HUES48 (cell line): ENCODE data around the gene FYB2.
"Not testable (repeated sequence)": the region's sequence is repeated elsewhere in the genome, so short reads cannot be mapped to it uniquely, and the experiment has no call there.

ENCODE experiments used
- H3K27ac ChIP-seq: one replicate; pipeline ENCODE4 v1.7.0; 2013; ENCODE audit warnings: low read depth, low read length, inconsistent platforms
- H3K27me3 ChIP-seq: 2 replicates; pipeline ENCODE4 v1.6.1; 2013; ENCODE audit warnings: mild to moderate bottlenecking, low read length; ENCODE audit not compliant: control insufficient read depth, insufficient read depth
- H3K36me3 ChIP-seq: 2 replicates; pipeline ENCODE4 v1.6.1; 2013; ENCODE audit warnings: low read length; ENCODE audit not compliant: control insufficient read depth, insufficient read depth
- H3K4me1 ChIP-seq: 2 replicates; pipeline ENCODE4 v1.6.1; 2013; ENCODE audit warnings: mild to moderate bottlenecking, low read length; ENCODE audit not compliant: control insufficient read depth, insufficient read depth
- H3K4me3 ChIP-seq: 2 replicates; pipeline ENCODE4 v1.5.1; 2013; ENCODE audit warnings: mild to moderate bottlenecking, low read depth, low read length
- H3K9ac ChIP-seq: 2 replicates; pipeline ENCODE4 v1.6.1; 2013; ENCODE audit warnings: mild to moderate bottlenecking, low read depth, low read length, moderate library complexity
- H3K9me3 ChIP-seq: 2 replicates; pipeline ENCODE4 v1.6.1; 2013; ENCODE audit warnings: low read length; ENCODE audit not compliant: control insufficient read depth, insufficient read depth

The FYB2 gene

GRCh38 chr1:56788588-56788987 is 30.6 kb downstream of the FYB2 start:
- Histone ChIP-seq H3K36me3 (no peaks in the 10 kb centered on the region), H3K4me3 (no peak overlapping the region), H3K4me1 (no peaks in the 10 kb centered on the region), H3K9me3 (no peaks in the 10 kb centered on the region), H3K9ac (no peak overlapping the region), H3K27me3 (no peaks in the 10 kb centered on the region), H3K27ac (no peak overlapping the region)

- Histone ChIP-seq H3K27ac (no peak overlapping the region), H3K27me3 (no peaks in the 10 kb centered on the region), H3K9me3 (no peaks in the 10 kb centered on the region)
These were observed 31.1 kb downstream of the FYB2 start for GRCh38 chr1:56788102-56788501.

GRCh38 chr1:56787330-56787729 is 31.9 kb downstream of the FYB2 start:
- Histone ChIP-seq H3K27ac (no peak overlapping the region), H3K9ac (no peak overlapping the region), H3K27me3 (no peaks in the 10 kb centered on the region), H3K9me3 (no peaks in the 10 kb centered on the region), H3K4me3 (no peak overlapping the region), H3K4me1 (no peaks in the 10 kb centered on the region), H3K36me3 (no peaks in the 10 kb centered on the region)

More at GRCh38 chr1:56788102-56788501, 31.1 kb downstream of the FYB2 start:
- no peaks in the 10 kb centered on the region for H3K4me1 ChIP-seq
- H3K9ac ChIP-seq, result no peak overlapping the region
- no peak overlapping the region for H3K4me3 ChIP-seq
- H3K36me3 ChIP-seq, result no peaks in the 10 kb centered on the region

GRCh38 chr1:56782773-56783172 is 36.4 kb downstream of the FYB2 start:
- no peaks in the 10 kb centered on the region for H3K9me3 ChIP-seq
- no peak overlapping the region for H3K4me3 ChIP-seq
- no peak overlapping the region for H3K9ac ChIP-seq
- H3K27me3 ChIP-seq, result no peaks in the 10 kb centered on the region
- no peaks in the 10 kb centered on the region for H3K36me3 ChIP-seq
- peaks cover 3% of the 10 kb centered on the region; the same call in 1 of the 2 replicates for H3K4me1 ChIP-seq
- no peak overlapping the region for H3K27ac ChIP-seq

DNA sequence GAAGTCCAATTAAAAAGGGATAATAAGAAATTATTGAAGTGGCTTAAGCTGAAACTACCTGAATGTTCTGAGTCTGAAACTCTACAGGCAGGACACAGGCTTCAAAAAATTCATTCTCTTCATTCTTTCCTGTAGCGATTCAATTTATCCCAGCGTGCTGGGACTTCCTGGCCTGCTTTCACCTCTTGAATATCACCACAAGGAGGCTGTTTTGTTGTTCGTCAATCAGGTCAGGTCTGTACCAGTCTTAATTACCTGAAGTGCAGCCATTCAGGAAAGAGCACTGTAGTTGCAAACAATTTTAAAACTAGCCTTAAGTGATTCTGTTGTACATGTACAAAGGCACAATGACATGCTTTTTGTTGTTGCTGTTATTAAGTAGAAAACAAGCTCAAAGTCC is 38.4 kb downstream of the FYB2 start:
- Histone ChIP-seq H3K4me3 (no peak overlapping the region), H3K27ac (no peak overlapping the region), H3K27me3 (no peaks in the 10 kb centered on the region), H3K9me3 (no peaks in the 10 kb centered on the region), H3K36me3 (no peaks in the 10 kb centered on the region), H3K4me1 (peaks cover 3% of the 10 kb centered on the region; the same call in 1 of the 2 replicates), H3K9ac (no peak overlapping the region)

- no peak overlapping the region for H3K4me3 ChIP-seq
- H3K9ac ChIP-seq, result no peak overlapping the region
- H3K4me1 ChIP-seq, result peaks cover 3% of the 10 kb centered on the region; the same call in 1 of the 2 replicates
- no peak overlapping the region for H3K27ac ChIP-seq
- H3K36me3 ChIP-seq, result no peaks in the 10 kb centered on the region
- H3K9me3 ChIP-seq, result no peaks in the 10 kb centered on the region
- no peaks in the 10 kb centered on the region for H3K27me3 ChIP-seq
These were observed 39.0 kb downstream of the FYB2 start for GRCh38 chr1:56780128-56780750.

GRCh38 chr1:56777972-56778371 is 41.2 kb downstream of the FYB2 start:
- peaks cover 3% of the 10 kb centered on the region; the same call in 1 of the 2 replicates for H3K4me1 ChIP-seq
- no peak overlapping the region for H3K4me3 ChIP-seq
- no peak overlapping the region for H3K9ac ChIP-seq
- H3K9me3 ChIP-seq, result no peaks in the 10 kb centered on the region
- no peaks in the 10 kb centered on the region for H3K36me3 ChIP-seq
- no peaks in the 10 kb centered on the region for H3K27me3 ChIP-seq
- no peak overlapping the region for H3K27ac ChIP-seq

- not testable (repeated sequence) for H3K9ac ChIP-seq, H3K4me1 ChIP-seq, H3K27me3 ChIP-seq
These were observed 44.5 kb downstream of the FYB2 start for GRCh38 chr1:56774732-56775131.

GRCh38 chr1:56774067-56774609 is 45.1 kb downstream of the FYB2 start:
- Histone ChIP-seq H3K9ac (no peak overlapping the region), H3K27me3 (no peaks in the 10 kb centered on the region), H3K9me3 (no peaks in the 10 kb centered on the region), H3K4me1 (no peaks in the 10 kb centered on the region), H3K27ac (no peak overlapping the region), H3K4me3 (no peak overlapping the region), H3K36me3 (no peaks in the 10 kb centered on the region)

More at GRCh38 chr1:56774732-56775131, 44.5 kb downstream of the FYB2 start:
- H3K9me3 ChIP-seq, H3K4me3 ChIP-seq, H3K27ac ChIP-seq, H3K36me3 ChIP-seq: not testable (repeated sequence)

DNA sequence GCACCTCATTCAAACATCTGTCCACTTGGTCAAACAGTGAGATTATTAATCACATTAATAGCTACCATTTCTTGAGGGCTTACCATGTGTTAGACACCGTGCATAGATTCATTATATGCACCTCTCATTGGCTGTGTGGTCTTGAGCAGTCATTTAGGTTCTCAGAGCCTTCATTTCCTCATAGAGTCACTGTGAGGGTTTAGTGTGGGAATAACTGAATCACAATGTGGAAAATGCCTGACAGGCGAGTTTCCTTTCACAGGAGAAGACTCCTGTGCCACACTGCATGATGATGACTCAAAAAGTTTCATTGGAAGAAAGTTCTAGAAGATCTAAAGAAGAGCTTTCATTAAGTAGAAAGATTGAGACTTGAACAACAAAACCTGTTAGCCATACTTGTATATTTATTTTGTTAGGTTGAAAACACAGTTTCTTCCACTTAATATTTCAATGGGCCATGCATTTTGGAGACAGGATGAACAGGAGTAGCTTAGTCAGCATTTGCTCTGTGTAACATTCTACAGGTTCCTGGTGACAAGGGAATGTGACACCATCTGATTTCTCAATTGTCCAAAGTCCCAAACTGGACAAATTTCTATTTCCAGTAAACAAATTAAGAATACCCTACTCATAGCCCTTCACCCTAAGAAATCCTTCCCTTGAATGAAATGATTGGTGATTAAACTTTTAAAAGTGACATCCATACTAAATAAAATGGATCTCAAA is 45.7 kb downstream of the FYB2 start:
- no peak overlapping the region for H3K27ac ChIP-seq
- no peaks in the 10 kb centered on the region for H3K27me3 ChIP-seq
- H3K4me3 ChIP-seq, result no peak overlapping the region
- no peaks in the 10 kb centered on the region for H3K9me3 ChIP-seq
- no peaks in the 10 kb centered on the region for H3K36me3 ChIP-seq
- H3K4me1 ChIP-seq, result no peaks in the 10 kb centered on the region
- H3K9ac ChIP-seq, result no peak overlapping the region

DNA sequence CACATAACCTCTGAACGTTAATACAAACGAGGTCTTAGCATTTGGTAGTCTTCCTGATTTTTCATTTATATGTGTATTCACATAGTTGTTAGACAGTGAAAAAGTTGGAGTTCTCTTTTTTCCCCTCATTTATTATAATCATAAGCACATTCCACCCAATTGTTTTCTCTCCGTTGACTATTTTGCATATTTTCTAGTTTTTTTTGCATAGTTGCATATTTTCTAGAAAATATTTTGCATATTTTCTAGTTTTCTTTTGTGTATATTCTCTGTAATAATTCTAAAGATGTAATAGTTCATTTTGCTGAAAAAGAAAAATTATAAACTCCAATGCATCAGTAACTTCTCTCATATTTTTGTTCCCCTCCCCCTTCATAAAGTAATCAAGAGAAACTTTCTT is 47.5 kb downstream of the FYB2 start:
- H3K9ac ChIP-seq, result no peak overlapping the region
- no peaks in the 10 kb centered on the region for H3K27me3 ChIP-seq
- no peak overlapping the region for H3K27ac ChIP-seq
- H3K9me3 ChIP-seq, result no peaks in the 10 kb centered on the region
- no peak overlapping the region for H3K4me3 ChIP-seq
- H3K36me3 ChIP-seq, result no peaks in the 10 kb centered on the region
- no peaks in the 10 kb centered on the region for H3K4me1 ChIP-seq
